GM12892 (cell line): Measurements from ENCODE around the gene EXO1.

ENCODE experiments used
- POLR2A ChIP-seq: IDR thresholded peaks from 2 replicates; pipeline ENCODE4 v1.6.1; 2011; ENCODE audit warnings: low read depth, low read length, control low read depth
- POLR2AphosphoS5 ChIP-seq: IDR thresholded peaks from 2 replicates; pipeline ENCODE4 v1.6.1; 2011; ENCODE audit warnings: low read depth, low read length, control low read depth
- TAF1 ChIP-seq: IDR thresholded peaks from 2 replicates; pipeline ENCODE4 v1.6.1; 2011; ENCODE audit warnings: low read depth, mild to moderate bottlenecking, control low read depth, low read length, borderline replicate concordance

DNA sequence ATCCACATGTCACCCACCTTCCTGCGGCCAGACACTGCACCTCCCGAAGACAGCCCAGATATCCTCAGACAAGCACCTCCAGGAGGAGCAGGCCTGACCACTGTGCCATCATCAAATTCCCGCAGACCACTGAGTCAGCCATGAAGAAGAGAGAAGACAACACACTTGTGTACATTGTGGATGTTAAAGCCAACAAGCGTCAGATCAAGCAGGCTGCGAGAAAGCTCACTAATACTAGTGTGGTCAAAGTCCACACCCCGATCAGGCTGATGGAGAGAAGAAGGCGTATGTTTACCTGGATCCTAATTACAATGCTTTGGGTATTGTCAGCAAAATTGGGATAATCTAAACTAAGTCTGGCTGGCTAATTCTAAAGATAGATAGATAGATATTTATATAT, 68.2 kb downstream of the EXO1 start:
- TF ChIP-seq POLR2AphosphoS5 (no peak), POLR2A (no peak), TAF1 (no peak)
